Stimulated activated CD8-positive, alpha-beta memory T cell treated with anti-CD3 and anti-CD28 coated beads, Interleukin-12 subunit alpha, Interleukin-12 subunit beta, amount 100 ng/mL, for 1 hour (primary cell): ENCODE results near the gene C10orf53.

Experiments used
- DNase-seq: peaks from one replicate; pipeline ENCODE4 v3.0.0-alpha.2; 2020; ENCODE audit warnings: low read depth

The C10orf53 gene

DNA sequence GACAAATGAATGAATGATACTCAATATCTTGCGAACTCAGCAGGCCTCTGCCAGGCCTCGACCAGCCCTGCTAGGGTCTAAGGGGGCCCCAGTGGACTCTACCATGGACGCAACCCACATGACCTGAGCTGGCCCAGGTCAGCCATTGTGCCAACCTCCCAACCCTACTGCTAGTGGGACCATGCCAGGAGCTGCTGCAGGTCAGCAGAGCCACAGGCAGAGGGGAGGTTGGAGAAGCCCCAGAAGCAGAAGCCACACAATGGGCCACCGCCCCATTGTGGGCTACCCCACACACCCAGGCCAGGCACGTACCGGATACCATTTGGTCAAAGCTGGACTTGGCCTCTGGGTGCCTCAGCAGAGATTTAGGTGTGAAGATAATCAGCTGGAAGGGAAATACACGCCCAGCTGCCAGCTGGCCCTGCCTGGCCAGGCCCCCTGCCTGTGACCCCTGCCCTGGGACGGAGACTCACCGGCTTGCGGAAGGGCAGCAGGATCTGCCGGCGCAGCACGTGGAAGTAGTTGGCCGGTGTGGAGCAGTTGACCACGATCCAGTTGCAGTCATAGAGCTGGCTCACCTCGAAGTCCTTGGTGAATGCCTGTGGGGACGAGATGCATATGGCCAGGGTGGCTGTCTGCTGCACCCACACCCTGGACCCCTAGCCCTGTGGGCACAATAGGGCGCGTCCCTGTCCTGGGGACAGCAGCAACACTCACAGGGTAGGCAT, 58.2 kb downstream of the C10orf53 start:
- DNase-seq = no peak

DNA sequence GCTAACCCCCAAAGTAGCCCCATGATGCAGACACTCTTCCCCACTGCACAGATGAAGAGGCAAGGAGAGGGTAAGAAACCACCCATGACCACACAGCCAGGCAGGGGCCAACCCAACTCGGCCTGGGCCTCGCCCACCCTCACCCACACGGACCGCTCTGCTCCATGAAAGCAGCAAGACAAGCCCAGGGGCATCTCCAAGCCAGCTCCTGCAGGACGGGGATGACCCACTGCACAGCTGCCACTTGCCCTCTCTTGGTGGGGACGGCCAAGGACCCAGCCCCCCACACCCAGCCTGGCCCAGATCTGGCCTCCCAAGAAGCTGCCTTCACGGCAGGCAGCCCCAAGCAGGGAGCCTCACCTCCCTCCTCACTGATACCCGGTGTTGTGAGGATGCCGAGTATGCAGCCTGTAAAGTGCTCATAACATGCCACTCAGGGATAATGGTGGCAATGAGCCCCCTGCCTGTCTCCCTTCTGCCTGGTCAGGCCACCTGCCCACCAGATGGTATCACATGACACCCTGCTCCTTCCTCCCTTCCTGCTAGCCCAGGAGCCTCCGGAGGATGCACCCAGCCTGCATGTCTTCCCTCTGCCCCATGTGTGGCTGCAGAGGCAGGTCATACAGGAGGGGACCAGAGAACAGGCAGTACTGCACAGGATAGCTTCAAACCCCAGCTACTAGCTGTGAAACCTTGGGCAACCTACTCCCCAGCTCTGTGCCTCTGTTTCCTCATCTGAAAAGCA, 59.3 kb downstream of the C10orf53 start:
- DNase-seq = no peak

- DNase-seq = no peak
Observed at GRCh38 chr10:49739426-49739825, 60.0 kb downstream of the C10orf53 start.

GRCh38 chr10:49740346-49741107, 61.1 kb downstream of the C10orf53 start:
- no peak for DNase-seq

GRCh38 chr10:49741108-49741995, 61.9 kb downstream of the C10orf53 start:
- DNase-seq = no peak

DNA sequence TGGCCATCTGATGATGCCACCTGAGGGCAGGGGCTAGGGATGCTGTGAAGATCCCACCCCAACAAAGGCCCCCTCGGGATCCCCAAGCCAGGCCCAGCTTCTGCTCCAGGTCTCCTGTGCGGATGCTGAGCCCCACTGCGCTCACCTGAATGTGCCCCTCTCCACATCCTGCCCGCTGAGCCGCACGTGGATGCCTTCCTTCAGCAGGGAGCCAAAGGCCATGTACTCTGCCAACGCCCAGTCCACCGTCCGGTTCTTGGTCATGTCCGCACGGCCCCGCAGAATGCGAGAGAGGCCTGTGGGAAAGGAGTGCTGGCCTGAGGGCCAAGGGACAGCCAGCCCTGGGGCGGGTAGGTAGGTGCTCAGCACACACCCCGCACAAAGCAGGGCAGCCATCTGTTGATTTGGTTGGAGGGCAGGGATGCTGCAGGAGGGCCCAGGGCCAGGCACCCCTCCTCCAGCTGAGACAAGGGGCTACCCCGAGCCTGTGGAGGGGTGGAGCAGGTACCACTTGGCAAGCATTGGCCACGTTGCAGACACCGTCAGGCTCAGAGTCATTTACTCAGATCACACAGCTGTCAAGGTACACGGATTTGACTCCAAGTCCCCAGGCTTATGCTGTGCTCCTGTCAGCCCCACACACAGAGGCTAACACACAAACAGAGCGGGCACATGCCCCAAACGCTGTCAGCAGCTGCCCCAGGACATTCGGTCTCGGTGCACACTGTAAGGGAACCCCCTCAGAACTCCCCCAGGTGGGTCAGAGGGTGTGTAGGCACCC, 63.4 kb downstream of the C10orf53 start:
- no peak for DNase-seq

DNA sequence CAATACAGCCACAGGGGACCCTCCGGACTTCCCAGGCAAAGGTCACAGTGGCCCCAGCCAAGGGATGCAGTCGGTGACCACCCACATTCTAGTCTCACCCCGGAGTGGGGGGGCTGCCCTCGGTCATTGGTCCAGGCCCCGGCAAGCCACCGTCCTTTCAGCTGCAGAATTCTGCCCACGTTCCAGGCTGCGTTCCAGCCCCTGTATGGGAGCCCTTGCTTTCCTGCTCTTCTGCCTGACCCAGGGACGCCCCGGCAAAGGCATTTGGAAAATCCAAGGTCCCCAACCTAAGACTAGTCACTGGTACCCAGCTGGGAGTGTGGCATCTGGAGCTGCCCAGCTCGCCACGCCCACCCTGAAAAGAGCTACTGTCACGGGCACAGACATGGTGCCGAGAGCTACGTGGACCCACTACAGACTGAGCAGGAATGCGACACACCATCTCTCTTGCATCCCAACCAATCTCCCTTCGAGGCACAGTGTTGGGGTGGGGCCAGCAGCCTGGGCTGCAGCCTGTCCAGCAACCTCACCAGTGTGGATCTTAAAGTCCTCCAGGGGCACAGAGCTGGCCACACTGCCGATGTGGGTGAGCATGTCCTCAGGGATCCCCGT, 64.1 kb downstream of the C10orf53 start:
- DNase-seq = no peak

- DNase-seq = no peak
Observed at GRCh38 chr10:49744091-49744685, 64.7 kb downstream of the C10orf53 start.

GRCh38 chr10:49744924-49745605, 65.6 kb downstream of the C10orf53 start:
- no peak for DNase-seq

DNA sequence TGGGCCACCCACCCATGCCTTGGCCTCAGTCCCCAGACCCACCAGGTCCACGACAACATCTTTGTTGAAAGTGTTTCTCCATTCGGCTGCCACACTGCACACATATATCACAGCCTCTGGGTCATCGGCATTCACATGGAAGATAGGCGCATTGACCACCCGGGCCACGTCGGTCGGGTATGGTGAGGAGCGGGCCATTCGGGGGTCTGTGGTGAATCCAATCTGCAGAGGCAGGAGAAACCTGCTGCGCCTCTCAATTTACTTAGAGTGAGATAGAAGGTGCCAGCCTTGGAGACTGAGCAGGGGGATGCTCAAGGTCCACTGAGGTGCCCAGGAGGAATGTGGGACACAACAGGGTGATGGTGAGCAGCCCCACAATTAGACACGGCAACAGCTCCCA, 66.3 kb downstream of the C10orf53 start:
- DNase-seq = no peak

GRCh38 chr10:49746626-49747302, 67.3 kb downstream of the C10orf53 start:
- no peak for DNase-seq
